GM18951 (cell line): ENCODE data around the gene FSTL1.

Experiments used
- POLR2A ChIP-seq: IDR thresholded peaks from 4 replicates; pipeline ENCODE4 v1.6.1; 2011; ENCODE audit warnings: mild to moderate bottlenecking; ENCODE audit not compliant: insufficient read length, insufficient read depth; ENCODE audit errors: extremely low read depth
- in situ Hi-C: fragments of 300-500 bp; cut with MboI; formaldehyde crosslinking; loops from one replicate; pipeline ENCODE4 v1.12.0; 2022; ENCODE audit warnings: low sequenced_read_pairs, mixed read lengths, inconsistent platforms; ENCODE audit not compliant: unreplicated experiment

The FSTL1 gene

GRCh38 chr3:120440001-120440703 is 10.6 kb downstream of the FSTL1 start:
- in situ Hi-C loops = no loop called here
- TF ChIP-seq POLR2A = no peak

GRCh38 chr3:120438665-120439370 is 12.0 kb downstream of the FSTL1 start:
- TF ChIP-seq POLR2A = no peak
- in situ Hi-C loops = no loop called here

- in situ Hi-C loops = no loop called here
- TF ChIP-seq POLR2A = no peak
These were observed 12.6 kb downstream of the FSTL1 start for GRCh38 chr3:120438216-120438615.

- in situ Hi-C loops = no loop called here
- TF ChIP-seq POLR2A = no peak
These were observed 13.2 kb downstream of the FSTL1 start for GRCh38 chr3:120437559-120437958.

- in situ Hi-C loops = no loop called here
- TF ChIP-seq POLR2A = no peak
These were observed 14.2 kb downstream of the FSTL1 start for GRCh38 chr3:120436523-120437050.

GRCh38 chr3:120435621-120436020 is 15.2 kb downstream of the FSTL1 start:
- in situ Hi-C loops = no loop called here
- no peak for TF ChIP-seq POLR2A

- in situ Hi-C loops = no loop called here
- no peak for TF ChIP-seq POLR2A
These were observed 17.0 kb downstream of the FSTL1 start for GRCh38 chr3:120433662-120434331.

GRCh38 chr3:120432150-120432860 is 18.5 kb downstream of the FSTL1 start:
- no peak for TF ChIP-seq POLR2A
- in situ Hi-C loops = no loop called here

GRCh38 chr3:120429921-120430361 is 20.9 kb downstream of the FSTL1 start:
- TF ChIP-seq POLR2A = no peak
- in situ Hi-C loops = no loop called here

- in situ Hi-C loops = no loop called here
These were observed 21.9 kb downstream of the FSTL1 start for GRCh38 chr3:120428924-120429323.

GRCh38 chr3:120427201-120427600 is 23.6 kb downstream of the FSTL1 start:
- in situ Hi-C loops = no loop called here
- no peak for TF ChIP-seq POLR2A

More at GRCh38 chr3:120428924-120429323, 21.9 kb downstream of the FSTL1 start:
- TF ChIP-seq POLR2A = no peak

- no peak for TF ChIP-seq POLR2A
- in situ Hi-C loops = no loop called here
These were observed 25.1 kb downstream of the FSTL1 start for GRCh38 chr3:120425572-120426250.
